K562 (cell line): ENCODE data around the gene CDKL1. TPM values are rescaled to one million over a fixed set of nuclear protein-coding genes. Genes with fewer than 3 reads are reported as not detected.

Source experiments
- ATAC-seq: fragments of 200-7000 bp; cut with Tn5 transposase; 3 replicates; pipeline ENCODE4 v1.9.1; 2020; ENCODE audit warnings: moderate library complexity
- BruUV-seq: library from RNA; stranded (reverse); fragments of 400-500 nt; replicated peaks from 2 replicates; lab custom pipeline; 2021; lab: Mats Ljungman, UMichigan
- CTCF ChIA-PET: fragments of 300-600 bp; formaldehyde crosslinking; extraction: SDS; loops from one replicate; lab custom pipeline; 2021; ENCODE audit warnings: low intra/inter-chr PET ratio; lab: Yijun Ruan, JAX
- POLR2A ChIA-PET: fragments of 300-600, 350-650 bp; sonication (Branson Sonifier 250); formaldehyde crosslinking; extraction: SDS; loops from one replicate; lab custom pipeline; 2021; ENCODE audit warnings: antibody characterized with exemption, inconsistent platforms; lab: Yijun Ruan, JAX
- DNase-seq, 4 experiments: peaks; one replicate each; pipeline versions ENCODE4 v3.0.0 to v3.0.0-alpha.2; 2011 to 2018; ENCODE audit warnings: low spot score in 3 of 4, mixed read lengths in 3 of 4; ENCODE audit errors: extremely low read depth in 1 of 4
- FAIRE-seq: peaks from 2 replicates; lab custom pipeline; 2011; peaks lifted over from hg19 to GRCh38; lab: Jason Lieb, UNC
- H2AFZ ChIP-seq: 2 replicates; pipeline ENCODE4 v1.6.0; 2011; ENCODE audit warnings: low read depth, low read length, control low read depth, inconsistent platforms
- H3K27ac ChIP-seq: fragments of 200-600 bp; 3 replicates; pipeline ENCODE4 v1.8.0; 2011; ENCODE audit warnings: low read depth, mild to moderate bottlenecking, control low read depth, inconsistent platforms, low read length, moderate library complexity, mixed read lengths; ENCODE audit errors: extremely low read depth
- H3K27me3 ChIP-seq, 2 experiments: fragments of 300-600 bp in 1 of 2; 2 replicates in 1 of 2; 3 replicates in 1 of 2; pipeline versions ENCODE4 v1.6.0 to v1.8.0; 2011; ENCODE audit warnings: inconsistent platforms in 2 of 2, low read length in 2 of 2, mild to moderate bottlenecking in 1 of 2, mixed read lengths in 1 of 2, moderate library complexity in 1 of 2; ENCODE audit not compliant: control insufficient read depth in 2 of 2, insufficient read depth in 2 of 2
- H3K36me3 ChIP-seq: fragments of 300-600 bp; 3 replicates; pipeline ENCODE4 v1.8.0; 2011; ENCODE audit warnings: mild to moderate bottlenecking, low read length, inconsistent platforms; ENCODE audit not compliant: control insufficient read depth, insufficient read depth
- H3K4me1 ChIP-seq, 2 experiments: fragments of 200-600 bp in 1 of 2; replicated peaks in 1 of 2; 2 replicates in 1 of 2; 3 replicates in 1 of 2; pipeline versions ENCODE4 v1.5.1 to v1.8.0; 2011; ENCODE audit warnings: inconsistent platforms in 2 of 2, low read length in 2 of 2, mild to moderate bottlenecking in 1 of 2, mixed read lengths in 1 of 2, moderate library complexity in 1 of 2; ENCODE audit not compliant: control insufficient read depth in 2 of 2, insufficient read depth in 2 of 2
- H3K4me2 ChIP-seq: 2 replicates; pipeline ENCODE4 v1.6.1; 2011; ENCODE audit warnings: low read length, control low read depth, inconsistent platforms, mixed read lengths; ENCODE audit not compliant: insufficient read depth
- H3K4me3 ChIP-seq: fragments of 200-600 bp; sonication (generic), shearing (Covaris generic); 2 replicates; pipeline ENCODE4 v1.5.1; 2016; ENCODE audit warnings: control low read depth, inconsistent platforms
- H3K79me2 ChIP-seq: fragments of 200-600 bp; 3 replicates; pipeline ENCODE4 v1.8.0; 2011; ENCODE audit warnings: low read length, inconsistent platforms; ENCODE audit not compliant: control insufficient read depth, insufficient read depth
- H3K9ac ChIP-seq, 2 experiments: 2 replicates each; pipeline versions ENCODE4 v1.6.0 to v1.6.1; 2011; ENCODE audit warnings: low read depth in 2 of 2, low read length in 2 of 2, control low read depth in 1 of 2, inconsistent platforms in 1 of 2, mild to moderate bottlenecking in 1 of 2, mixed read lengths in 1 of 2; ENCODE audit not compliant: insufficient read depth in 1 of 2
- H3K9me1 ChIP-seq: one replicate; pipeline ENCODE4 v1.6.0; 2011; ENCODE audit warnings: inconsistent platforms, mild to moderate bottlenecking, low read length, moderate library complexity; ENCODE audit not compliant: control insufficient read depth, insufficient read depth
- H3K9me3 ChIP-seq: replicated peaks from 2 replicates; pipeline ENCODE4 v1.5.1; 2011; ENCODE audit warnings: low read depth, low read length, inconsistent platforms; ENCODE audit not compliant: control insufficient read depth, insufficient read depth
- H4K20me1 ChIP-seq: replicated peaks from 2 replicates; pipeline ENCODE4 v1.6.1; 2011; ENCODE audit warnings: low read length, inconsistent platforms, mixed read lengths; ENCODE audit not compliant: control insufficient read depth, insufficient read depth
- BHLHE40 ChIP-seq: IDR thresholded peaks from 2 replicates; pipeline ENCODE4 v1.6.1; 2011; ENCODE audit warnings: low read length, improper control_type of control experiment
- BRD4 ChIP-seq: fragments of 200-600 bp; sonication (generic); IDR thresholded peaks from 2 replicates; pipeline ENCODE4 v1.6.1; 2017; ENCODE audit warnings: inconsistent platforms
- CHAMP1 ChIP-seq: fragments of 450-650 bp; IDR thresholded peaks from 2 replicates; pipeline ENCODE4 v1.6.1; 2016; ENCODE audit warnings: mild to moderate bottlenecking
- COPS2 ChIP-seq: fragments of 450-650 bp; conservative IDR thresholded peaks from 2 replicates; pipeline ENCODE4 v1.6.1; 2016; ENCODE audit warnings: mild to moderate bottlenecking, moderate library complexity
- E2F8 ChIP-seq: fragments of 450-650 bp; IDR thresholded peaks from 2 replicates; pipeline ENCODE4 v1.7.1; 2018; ENCODE audit warnings: mild to moderate bottlenecking, low read depth; ENCODE audit not compliant: partially characterized antibody
- MBD1 ChIP-seq: fragments of 250-450 bp; sonication (Bioruptor Pico); IDR thresholded peaks from 2 replicates; pipeline ENCODE4 v1.8.0; 2022; ENCODE audit warnings: inconsistent platforms
- MNT ChIP-seq, 2 experiments: fragments of 450-650 bp; conservative IDR thresholded peaks; 2 replicates each; pipeline ENCODE4 v1.6.1; 2017; ENCODE audit warnings: mild to moderate bottlenecking in 2 of 2, moderate library complexity in 2 of 2
- NUFIP1 ChIP-seq: fragments of 450-650 bp; IDR thresholded peaks from 2 replicates; pipeline ENCODE4 v1.6.1; 2018; ENCODE audit not compliant: partially characterized antibody
- POLR2AphosphoS2 ChIP-seq: IDR thresholded peaks from 2 replicates; pipeline ENCODE4 v1.6.1; 2012; ENCODE audit warnings: low read length, improper control_type of control experiment
- ZBTB49 ChIP-seq: sonication (generic); formaldehyde crosslinking; IDR thresholded peaks from 2 replicates; pipeline ENCODE4 v1.8.0; 2022; ENCODE audit warnings: missing genetic modification reagents, mild to moderate bottlenecking, borderline replicate concordance
- ZFP30 ChIP-seq: fragments of 250-450 bp; sonication (Bioruptor Pico); IDR thresholded peaks from 2 replicates; pipeline ENCODE4 v1.8.0; 2022; ENCODE audit warnings: moderate library complexity, mild to moderate bottlenecking, inconsistent platforms, borderline replicate concordance
- WGBS: fragments of 100-300 bp; shearing (Covaris generic); methylation state at CpG from one replicate; pipeline ENCODE4 v1.1.6; 2016; ENCODE audit warnings: low coverage, mixed read lengths; ENCODE audit not compliant: insufficient coverage; ENCODE audit errors: missing lambda C conversion rate; 5-methylcytosine and 5-hydroxymethylcytosine counted together
- in situ Hi-C: fragments of 300-500 bp; cut with MboI; formaldehyde crosslinking; loops from 4 replicates; pipeline ENCODE4 v1.15.0; 2018; ENCODE audit warnings: inconsistent platforms, mixed read lengths
- intact Hi-C: fragments of 100-400 bp; cut with micrococcal nuclease; formaldehyde crosslinking; loops from 2 replicates; pipeline ENCODE4 v1.14.2; 2022
- polyA plus RNA-seq, 8 experiments: library from polyadenylated mRNA; depleted of rRNA in 4 of 8; stranded (reverse) in 5 of 8; unstranded in 3 of 8; fragments of >200 nt; fragmentation: Nextera tagmentation in 2 of 8; fragmentation: Illumina TruSeq in 1 of 8; extraction: Ambion mirVana in 2 of 8; extraction: Trizol in 1 of 8; gene quantifications; 2 replicates each; pipeline versions ENCODE4 v1.2.1 to v1.2.3, GENCODE V29; 2011 to 2014; ENCODE audit warnings: inconsistent platforms in 1 of 8, missing spikeins in 1 of 8
- total RNA-seq, 7 experiments: library from RNA; depleted of rRNA in 6 of 7; stranded (reverse); fragments of >200 nt in 6 of 7; fragmentation: Illumina TruSeq in 2 of 7; extraction: Trizol in 2 of 7; gene quantifications; 2 replicates each; pipeline versions ENCODE4 v1.2.1 to v1.2.3, GENCODE V29; 2011 to 2021; ENCODE audit warnings: low replicate concordance in 1 of 7

Gene CDKL1
- total and polyA plus RNA-seq, 9 of the 15 experiments (the other 6 are each of a cell fraction or from before 2014, with no cell fraction given): 2.3 to 35.0 (median 7.5) TPM

- under 1% methylated on average over 16 of the region's 18 CpGs for WGBS
- FAIRE-seq: no peak
- DNase-seq: no peak
- BruUV-seq: no TSS peak
- Histone ChIP-seq H2AFZ (peak overlapping the region; percentile 86), H3K79me2 (peaks cover 46% of the 10 kb centered on the region), H3K4me3 (peak overlapping the region; percentile 73), H3K36me3 (peaks cover 3% of the 10 kb centered on the region; the same call in 1 of the 3 replicates), H3K27ac (peak overlapping the region; percentile 92), H4K20me1 (no peaks in the 10 kb centered on the region), H3K9me3 (peaks cover 6% of the 10 kb centered on the region; the same call in 1 of the 2 replicates), H3K4me1 (peaks cover 10 to 14% of the 10 kb centered on the region in 2 experiments; a peak in 4 of 5 replicates), H3K9ac (peak overlapping the region; percentile 75 to 94), H3K4me2 (peak overlapping the region; percentile 81), H3K9me1 (no peaks in the 10 kb centered on the region), H3K27me3 (no peaks in the 10 kb centered on the region)
- intact Hi-C loops (no loop called here), in situ Hi-C loops (no loop called here)
- ATAC-seq: peak; percentile 13
- CTCF ChIA-PET: no interaction called here
- POLR2A ChIA-PET: interaction anchor here (0.9 to 1.3 kb wide), 2 partner anchors 8 to 9 kb away, joined by 7 to 9 read pairs; no protein-coding TSS in a partner anchor
- TF ChIP-seq BRD4 (no peak), NUFIP1 (no peak), ZFP30 (no peak), POLR2AphosphoS2 (no peak), COPS2 (no peak), CHAMP1 (no peak), ZBTB49 (CRISPR knock-in tag) (no peak), MNT (conservative IDR thresholded peaks at IDR 0.05) (0 out of 4 replicates have a peak, but pooled peaks of 1 of the 2 experiments have one; percentile 9), MBD1 (CRISPR knock-in tag) (no peak), BHLHE40 (no peak), E2F8 (no peak)
These were observed 84.0 kb downstream of the CDKL1 start for GRCh38 chr14:50312734-50313054.
